Measurements from ENCODE around the gene AGR2.
"Not testable (repeated sequence)": the region's sequence is repeated elsewhere in the genome, so short reads cannot be mapped to it uniquely, and the experiment has no call there.

AGR2 gene

GRCh38 chr7:16804674-16805439 is at the start of gene AGR2:
TSS of gene AGR2 (minus strand) at chr7:16804999. CDS start at chr7:16801796, 3,203 bp downstream.
- DNase-seq (ENCODE audit: low read depth, low spot score), result no peak

DNA sequence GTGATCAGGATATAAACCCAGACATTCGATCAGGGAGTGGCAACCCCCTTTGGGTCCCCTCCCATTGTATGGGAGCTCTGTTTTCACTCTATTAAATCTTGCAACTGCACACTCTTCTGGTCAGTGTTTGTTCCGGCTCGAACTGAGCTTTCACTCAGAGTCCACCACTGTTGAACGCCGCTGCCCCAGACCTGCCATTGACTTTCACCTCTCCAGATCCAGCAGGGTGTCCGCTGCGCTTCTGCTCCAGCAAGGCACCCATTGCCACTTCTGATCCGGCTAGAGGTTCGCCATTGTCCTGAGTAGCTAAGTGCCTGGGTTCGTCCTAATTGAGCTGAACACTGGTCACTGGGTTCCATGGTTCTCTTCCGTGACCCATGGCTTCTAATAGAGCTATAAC is 48.4 kb upstream of the AGR2 start:
- not testable (repeated sequence) for DNase-seq (ENCODE audit: low read depth, low spot score)

DNA sequence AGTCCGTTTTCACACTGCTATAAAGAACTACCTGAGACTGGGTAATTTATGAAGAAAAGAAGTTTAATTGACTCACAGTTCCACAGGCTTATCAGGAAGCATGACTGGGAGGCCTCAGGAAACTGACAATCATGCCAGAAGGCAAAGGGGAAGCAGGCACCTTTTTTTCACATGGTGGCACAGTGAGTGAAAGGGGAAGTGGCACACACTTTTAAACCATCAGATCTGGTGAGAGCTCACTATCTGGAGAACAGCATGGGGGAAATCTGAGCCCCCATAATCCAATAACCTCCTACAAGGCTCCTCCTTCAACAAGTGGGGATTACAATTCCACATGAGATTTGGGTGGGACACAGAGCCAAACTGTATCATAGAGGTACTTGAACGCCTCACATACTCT is 47.0 kb upstream of the AGR2 start:
- DNase-seq (ENCODE audit: low read depth, low spot score), result no peak

DNA sequence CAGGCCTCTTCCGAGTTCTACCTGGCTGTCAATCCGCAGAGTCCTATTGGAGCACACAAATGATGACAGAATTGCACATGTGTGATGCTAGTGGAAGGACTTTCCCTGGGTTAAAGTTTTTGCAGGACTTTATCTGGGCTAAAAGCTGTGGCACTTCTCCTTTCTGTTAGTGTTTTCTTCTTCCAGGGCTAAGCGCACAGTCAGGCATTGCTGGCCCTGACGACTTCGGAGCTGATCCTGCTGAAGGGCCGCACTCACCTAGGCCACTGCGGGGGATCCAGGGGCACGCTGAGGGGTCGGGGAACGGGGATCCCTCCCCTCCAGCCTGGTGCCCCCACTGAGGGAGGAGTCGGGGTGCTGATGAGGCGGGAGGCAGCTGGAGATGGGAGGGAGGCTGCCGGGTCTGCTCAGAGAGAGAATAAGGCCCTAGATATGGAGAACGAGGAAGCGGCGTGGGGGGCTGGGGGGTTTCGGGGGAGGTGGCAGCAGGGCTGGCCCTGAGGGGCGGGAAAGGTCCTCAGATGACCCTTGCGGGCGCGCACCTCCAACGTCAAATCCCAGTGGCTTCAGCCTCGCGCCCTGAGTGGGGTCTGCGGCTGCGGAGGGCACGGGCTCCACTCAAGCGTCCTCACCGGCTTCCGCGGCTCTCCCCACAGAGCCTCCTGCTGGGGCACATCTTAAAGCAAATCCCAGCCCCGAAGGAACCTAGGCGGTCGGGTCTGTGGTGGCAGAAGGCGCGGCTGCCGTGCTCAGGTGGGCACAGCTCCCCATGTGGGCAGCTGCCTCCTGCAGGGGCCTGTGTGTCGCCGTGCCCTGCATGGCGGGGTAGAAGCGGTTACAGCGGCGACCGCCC is 46.0 kb upstream of the AGR2 start:
- DNase-seq (ENCODE audit: low read depth, low spot score), result no peak

DNA sequence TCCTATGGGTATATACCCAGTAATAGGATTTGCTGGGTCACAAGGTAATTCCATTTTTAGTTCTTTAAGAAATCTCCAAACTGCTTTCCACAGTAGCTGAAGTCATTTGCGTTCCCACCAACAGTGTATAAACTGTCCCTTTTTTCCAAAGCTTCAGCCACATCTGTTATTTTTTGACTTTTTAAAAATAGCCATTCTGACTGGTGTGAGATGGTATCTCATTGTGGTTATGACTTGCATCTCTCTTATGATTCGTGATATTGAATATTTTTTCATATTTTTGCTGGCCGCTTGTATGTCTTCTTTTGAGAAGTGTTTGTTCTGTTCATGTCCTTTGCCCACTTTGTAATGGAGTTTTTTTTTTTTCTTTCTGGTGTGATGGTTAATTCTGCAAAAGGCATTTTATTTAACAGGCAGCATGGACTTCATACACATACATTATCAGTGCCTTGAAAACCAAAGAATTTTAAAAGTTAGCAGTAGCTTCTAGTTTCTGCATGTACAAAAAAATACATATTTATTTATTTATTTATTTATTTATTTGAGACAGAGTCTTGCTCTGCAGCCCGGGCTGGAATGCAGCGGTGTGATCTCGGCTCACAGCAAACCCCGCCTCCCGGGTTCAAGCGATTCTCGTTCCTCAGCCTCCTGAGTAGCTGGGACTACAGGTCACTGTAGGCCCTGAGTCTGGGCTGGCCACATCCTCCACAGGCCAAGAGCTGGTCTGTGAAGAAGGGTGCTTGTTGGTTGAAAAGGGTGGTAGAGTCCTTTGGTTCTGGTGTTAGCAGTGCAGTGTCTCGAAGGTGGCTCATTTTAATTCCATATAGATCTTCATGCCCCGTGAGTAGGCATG is 44.7 kb upstream of the AGR2 start:
- no peak for DNase-seq (ENCODE audit: low read depth, low spot score)

DNA sequence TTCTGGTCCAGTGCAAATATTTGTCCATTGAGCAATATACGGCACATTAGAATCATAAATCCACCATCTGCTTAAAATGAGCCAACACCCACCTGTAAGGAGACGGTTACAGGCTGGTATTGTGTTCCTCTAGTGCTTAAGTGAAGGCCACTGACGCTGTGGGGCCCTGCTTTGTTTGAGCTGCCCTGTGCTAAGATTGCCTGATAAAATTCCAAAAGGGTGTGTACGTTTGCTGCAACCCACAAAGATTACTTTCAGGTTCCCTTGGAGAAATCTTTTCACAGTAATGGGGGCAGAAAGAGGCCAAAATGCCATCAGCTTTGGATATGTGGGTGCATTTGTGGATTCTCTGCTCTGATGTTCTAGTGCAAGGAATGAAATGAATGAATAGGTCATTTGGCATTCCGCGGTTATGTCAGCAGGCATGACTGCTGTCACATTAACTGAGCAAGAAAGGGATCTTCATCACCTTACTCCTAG is 42.6 kb upstream of the AGR2 start:
- no peak for DNase-seq (ENCODE audit: low read depth, low spot score)

- no peak for DNase-seq (ENCODE audit: low read depth, low spot score)
These were observed 41.9 kb upstream of the AGR2 start for GRCh38 chr7:16846601-16847165.

DNA sequence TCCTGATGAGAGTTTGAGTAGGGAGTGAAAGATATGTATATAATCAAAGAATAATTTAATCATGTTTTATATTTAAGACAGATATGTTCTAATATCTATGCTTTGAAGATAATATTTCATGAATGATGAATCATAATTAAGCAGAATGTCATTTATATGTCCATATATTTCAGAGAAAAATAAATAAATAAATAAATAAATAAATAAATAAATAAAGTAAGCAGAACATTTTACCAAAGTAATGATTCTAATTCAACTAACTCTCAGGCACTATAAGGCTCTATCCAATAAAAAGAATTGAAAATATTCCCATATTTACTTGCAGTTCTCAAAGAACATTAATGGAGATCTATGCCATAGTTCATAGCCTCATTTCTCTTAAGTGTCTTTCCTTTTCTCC is 40.9 kb upstream of the AGR2 start:
- no peak for DNase-seq (ENCODE audit: low read depth, low spot score)

- DNase-seq (ENCODE audit: low read depth, low spot score), result no peak
These were observed 36.9 kb upstream of the AGR2 start for GRCh38 chr7:16841681-16842080.

- no peak for DNase-seq (ENCODE audit: low read depth, low spot score)
These were observed 35.3 kb upstream of the AGR2 start for GRCh38 chr7:16840094-16840493.

DNA sequence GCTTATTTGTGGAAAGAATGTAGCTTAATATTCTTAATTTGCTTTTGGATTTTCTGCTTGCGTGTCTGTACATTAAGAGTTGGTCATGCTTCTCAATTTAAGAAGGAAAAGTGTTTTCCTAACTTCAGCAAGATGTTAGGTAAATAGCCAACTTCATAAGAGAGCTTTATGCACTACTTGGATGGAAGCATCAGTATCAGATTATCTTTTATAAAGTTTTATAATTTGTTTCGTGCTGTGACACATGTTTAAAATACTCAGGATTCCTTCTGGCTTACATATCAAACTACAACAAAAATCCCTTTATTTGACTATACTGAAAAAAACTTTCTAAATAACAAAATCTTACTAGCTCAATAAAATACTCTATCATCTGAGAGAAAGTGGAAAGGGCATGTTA is 34.8 kb upstream of the AGR2 start:
- no peak for DNase-seq (ENCODE audit: low read depth, low spot score)

DNA sequence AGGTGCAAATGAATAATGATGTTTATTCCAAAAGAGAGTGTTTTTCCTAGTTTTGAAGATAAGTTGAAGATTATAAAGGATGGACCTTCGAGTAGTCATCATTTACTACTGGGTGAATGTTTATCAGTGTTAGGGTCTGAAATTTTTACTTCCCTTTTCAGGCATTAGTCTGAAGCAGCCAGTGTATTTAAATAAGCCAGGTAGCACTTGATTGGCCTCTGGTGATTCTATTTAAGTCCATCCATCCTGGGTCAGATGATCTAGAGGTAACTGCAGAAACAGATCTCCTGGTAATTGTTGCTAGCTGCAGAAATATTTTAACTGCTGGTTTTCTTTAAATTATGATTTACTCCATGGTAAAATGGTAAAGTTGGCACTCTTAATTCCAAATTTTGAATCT is 34.1 kb upstream of the AGR2 start:
- DNase-seq (ENCODE audit: low read depth, low spot score), result no peak

DNA sequence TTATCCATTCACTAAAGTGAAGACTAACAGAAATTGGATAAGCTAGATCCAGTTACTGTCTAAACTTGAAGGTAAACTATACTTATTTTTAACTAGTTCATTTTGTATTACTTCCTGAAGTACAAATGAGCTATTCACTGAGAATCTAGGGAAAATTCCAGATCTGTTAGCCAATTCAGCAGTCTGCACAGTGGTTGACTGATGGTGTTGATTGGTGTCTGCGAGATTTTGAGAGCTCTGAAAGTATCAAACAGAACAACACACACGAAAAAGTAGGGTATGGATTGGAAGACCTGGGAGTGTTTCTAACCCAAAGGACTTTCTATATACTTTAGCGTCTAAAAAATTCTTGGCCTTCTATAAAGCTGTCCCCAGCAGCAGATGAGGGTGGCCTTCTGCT is 33.6 kb upstream of the AGR2 start:
- DNase-seq (ENCODE audit: low read depth, low spot score), result no peak

DNA sequence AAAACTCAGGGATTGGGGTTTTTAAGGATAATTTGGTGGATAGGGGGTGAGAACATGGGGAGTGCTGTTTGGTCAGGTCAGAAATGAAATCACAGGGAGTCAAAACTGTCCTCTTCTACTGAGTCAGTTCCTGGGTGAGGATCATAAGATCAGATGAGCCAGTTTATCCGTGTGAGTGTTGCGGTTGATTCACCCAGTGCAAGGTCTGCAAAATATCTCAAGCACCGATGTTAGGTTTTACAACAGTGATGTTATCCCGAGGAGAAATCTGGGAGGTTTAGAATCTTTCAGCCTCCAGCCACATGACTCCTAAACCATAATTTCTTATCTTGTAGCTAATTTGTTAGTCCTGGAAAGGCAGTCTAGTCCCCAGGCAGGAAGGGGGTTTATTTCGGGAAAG is 31.7 kb upstream of the AGR2 start:
- DNase-seq (ENCODE audit: low read depth, low spot score), result no peak

DNA sequence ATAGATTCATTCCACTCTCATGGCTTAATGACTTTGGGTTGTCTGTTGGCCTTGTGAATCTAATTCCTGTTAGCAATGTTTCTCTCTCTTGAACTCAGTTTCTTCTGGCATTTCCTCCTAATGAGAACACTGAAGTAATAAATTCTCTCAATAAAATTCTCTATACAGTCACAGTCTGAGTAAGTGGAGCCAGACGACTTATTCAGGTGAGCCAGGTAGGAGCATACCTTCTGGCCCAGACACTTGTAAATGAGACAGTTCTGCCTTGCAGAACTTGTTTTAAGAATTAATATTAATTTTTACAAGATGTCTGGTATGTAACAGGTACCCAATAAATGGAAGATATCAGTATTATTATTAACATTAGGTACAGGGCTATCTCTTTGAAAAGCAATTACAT is 28.6 kb upstream of the AGR2 start:
- DNase-seq (ENCODE audit: low read depth, low spot score), result no peak

- DNase-seq (ENCODE audit: low read depth, low spot score), result no peak
These were observed 21.3 kb upstream of the AGR2 start for GRCh38 chr7:16826060-16826459.

- no peak for DNase-seq (ENCODE audit: low read depth, low spot score)
These were observed 17.2 kb upstream of the AGR2 start for GRCh38 chr7:16822029-16822428.

DNA sequence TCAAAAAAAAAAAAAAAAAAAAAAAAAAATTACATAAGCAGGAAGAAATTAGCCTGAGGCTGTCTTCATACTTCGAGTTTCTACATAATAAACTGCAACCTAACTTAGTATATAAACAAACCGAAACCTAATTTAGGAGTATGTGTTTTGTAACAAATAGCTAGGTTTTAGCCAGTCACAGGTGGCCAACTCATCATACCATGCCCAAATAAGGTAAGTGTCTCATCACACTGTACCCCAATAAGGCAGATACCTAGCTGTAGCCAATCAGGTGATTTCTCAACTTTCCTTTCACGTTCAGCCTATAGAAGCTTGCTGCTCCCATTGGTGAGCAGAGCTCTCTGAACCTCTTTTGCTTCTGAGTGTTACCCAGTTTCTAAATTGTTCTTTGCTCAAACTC is 13.9 kb upstream of the AGR2 start:
- DNase-seq (ENCODE audit: low read depth, low spot score), result no peak

- no peak for DNase-seq (ENCODE audit: low read depth, low spot score)
These were observed 12.7 kb upstream of the AGR2 start for GRCh38 chr7:16817536-16817935.

DNA sequence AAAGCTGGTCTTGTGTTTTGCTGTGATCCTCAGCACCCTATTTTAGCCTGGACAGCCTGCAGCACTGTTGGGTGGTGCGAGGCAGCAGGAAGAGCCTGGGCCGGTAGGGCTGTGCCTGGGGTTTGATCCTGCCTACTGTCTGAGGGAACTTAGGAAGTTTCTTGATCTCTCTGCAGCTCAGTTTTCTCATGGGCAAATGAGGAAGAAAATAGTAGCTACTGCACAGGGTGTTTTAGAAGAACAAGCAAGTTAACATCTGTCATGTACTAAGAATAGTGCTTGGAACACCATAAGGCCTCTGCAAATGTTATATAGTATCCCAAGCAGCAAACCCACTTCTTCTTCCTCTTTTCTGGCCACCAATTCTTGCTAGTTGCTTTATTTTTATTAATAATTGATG is 12.0 kb upstream of the AGR2 start:
- no peak for DNase-seq (ENCODE audit: low read depth, low spot score)

- no peak for DNase-seq (ENCODE audit: low read depth, low spot score)
These were observed 10.2 kb upstream of the AGR2 start for GRCh38 chr7:16815001-16815400.

DNA sequence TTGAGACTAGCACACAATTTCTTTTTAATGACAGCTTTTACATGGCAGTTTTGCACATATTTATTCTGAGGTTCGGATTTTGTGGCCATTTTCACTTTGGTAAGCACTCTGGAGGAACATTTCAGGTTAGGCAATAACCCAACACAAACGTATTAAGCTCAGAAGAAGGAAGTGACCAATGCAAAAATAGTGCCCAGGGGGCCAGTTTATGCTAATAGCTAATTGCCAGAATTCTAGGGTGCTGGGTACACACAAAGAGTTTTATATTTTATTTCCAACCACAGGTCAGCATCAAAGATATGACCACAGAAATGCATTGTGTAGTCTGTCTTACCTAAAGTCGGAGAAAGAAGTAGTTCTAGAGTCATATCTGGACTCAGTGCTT is 8.4 kb upstream of the AGR2 start:
- DNase-seq (ENCODE audit: low read depth, low spot score), result no peak

Measured in brain pericyte (primary cell).